ENCODE measurements around the gene MGAM2. TPM values are rescaled to one million over a fixed set of nuclear protein-coding genes. Genes with fewer than 3 reads are reported as not detected.

MGAM2 gene
- total RNA-seq, 2 experiments from 2014 or later: not detected

DNA sequence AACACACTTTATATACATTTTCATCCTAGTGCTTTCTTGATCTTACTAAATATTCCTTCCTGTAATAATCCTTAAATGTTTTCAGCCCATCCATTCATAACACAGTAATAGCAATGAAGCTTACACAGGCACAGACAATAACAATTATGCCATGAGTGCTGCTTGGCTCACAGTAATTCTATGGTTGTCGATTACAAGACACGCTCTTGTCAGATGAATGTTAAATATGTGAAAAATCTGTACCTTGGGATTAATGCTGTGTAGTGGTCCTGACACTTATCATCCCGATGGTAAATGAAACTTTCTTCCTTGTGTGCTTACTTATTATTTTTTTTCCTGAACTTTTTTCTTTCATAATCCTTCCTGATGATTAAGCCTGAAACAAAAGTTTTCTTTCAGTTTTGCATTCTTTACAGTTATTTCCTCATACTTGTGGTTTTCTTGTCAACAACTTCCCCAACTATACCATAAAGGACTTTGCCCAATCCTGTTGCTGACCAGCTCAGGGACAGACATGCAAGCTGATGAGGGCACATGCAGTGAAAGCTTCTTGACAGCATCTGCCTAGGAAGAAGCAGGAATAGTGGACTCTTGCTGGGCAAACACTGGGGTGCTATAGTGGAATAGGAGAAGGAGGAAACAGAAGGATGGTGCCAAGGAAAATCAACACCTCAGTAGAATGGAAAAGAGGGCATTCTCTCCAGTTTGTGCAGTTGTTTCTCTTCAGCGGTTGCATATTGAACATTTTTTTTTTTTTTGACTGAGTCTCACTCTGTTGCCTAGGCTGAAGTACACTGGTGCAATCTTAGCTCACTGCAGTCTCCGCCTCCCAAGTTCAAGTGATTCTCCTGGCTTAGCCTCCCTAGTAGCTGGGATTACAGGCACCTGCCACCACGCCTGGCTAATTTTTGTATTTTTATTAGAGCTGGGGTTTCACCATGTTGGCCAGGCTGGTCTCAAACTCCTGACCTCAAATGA is 6.7 kb upstream of the MGAM2 start:
- Mint-ChIP-seq H3K4me3 (no peak overlapping the region), H3K27me3 (no peaks in the 10 kb centered on the region), H3K27ac (no peak overlapping the region), H3K4me1 (no peaks in the 10 kb centered on the region), H3K36me3 (no peaks in the 10 kb centered on the region), H3K9me3 (no peaks in the 10 kb centered on the region)
- DNase-seq: no peak

GRCh38 chr7:142108728-142109505 is 2.6 kb upstream of the MGAM2 start:
- no peak overlapping the region for H3K4me3 Mint-ChIP-seq
- no peaks in the 10 kb centered on the region for H3K9me3 Mint-ChIP-seq
- peaks cover 7% of the 10 kb centered on the region for H3K27me3 Mint-ChIP-seq

GRCh38 chr7:142110098-142110497 is 1.4 kb upstream of the MGAM2 start:
- no peak for DNase-seq
- peaks cover 7% of the 10 kb centered on the region for H3K27me3 Mint-ChIP-seq
- no peak overlapping the region for H3K27ac Mint-ChIP-seq
- H3K4me1 Mint-ChIP-seq: no peaks in the 10 kb centered on the region
- H3K36me3 Mint-ChIP-seq: no peaks in the 10 kb centered on the region
- H3K9me3 Mint-ChIP-seq: no peaks in the 10 kb centered on the region
- H3K4me3 Mint-ChIP-seq: no peak overlapping the region

More at GRCh38 chr7:142108728-142109505, 2.6 kb upstream of the MGAM2 start:
- Mint-ChIP-seq H3K4me1 (no peaks in the 10 kb centered on the region), H3K27ac (no peak overlapping the region), H3K36me3 (no peaks in the 10 kb centered on the region)
- no peak for DNase-seq

GRCh38 chr7:142110638-142111037 is 880 bp upstream of the MGAM2 start:
- Mint-ChIP-seq H3K27ac (no peak overlapping the region), H3K27me3 (peaks cover 7% of the 10 kb centered on the region), H3K4me1 (no peaks in the 10 kb centered on the region), H3K4me3 (no peak overlapping the region), H3K36me3 (no peaks in the 10 kb centered on the region), H3K9me3 (no peaks in the 10 kb centered on the region)
- no peak for DNase-seq

GRCh38 chr7:142112086-142112485 is 568 bp downstream of the MGAM2 start:
- DNase-seq: no peak
- Mint-ChIP-seq H3K27me3 (peaks cover 7% of the 10 kb centered on the region), H3K36me3 (no peaks in the 10 kb centered on the region), H3K4me1 (no peaks in the 10 kb centered on the region), H3K9me3 (no peaks in the 10 kb centered on the region), H3K27ac (no peak overlapping the region), H3K4me3 (no peak overlapping the region)

- H3K27ac Mint-ChIP-seq: no peak overlapping the region
- H3K4me3 Mint-ChIP-seq: no peak overlapping the region
- no peaks in the 10 kb centered on the region for H3K36me3 Mint-ChIP-seq
- H3K27me3 Mint-ChIP-seq: peaks cover 7% of the 10 kb centered on the region
- H3K4me1 Mint-ChIP-seq: no peaks in the 10 kb centered on the region
- DNase-seq: no peak
- no peaks in the 10 kb centered on the region for H3K9me3 Mint-ChIP-seq
These were observed 2.7 kb downstream of the MGAM2 start for GRCh38 chr7:142114207-142114606.

GRCh38 chr7:142120524-142120923 is 9.0 kb downstream of the MGAM2 start:
- H3K27ac Mint-ChIP-seq: no peak overlapping the region
- no peak overlapping the region for H3K4me3 Mint-ChIP-seq
- H3K9me3 Mint-ChIP-seq: no peaks in the 10 kb centered on the region
- H3K4me1 Mint-ChIP-seq: no peaks in the 10 kb centered on the region
- H3K36me3 Mint-ChIP-seq: no peaks in the 10 kb centered on the region
- DNase-seq: no peak
- H3K27me3 Mint-ChIP-seq: peaks cover 4% of the 10 kb centered on the region

- Mint-ChIP-seq H3K36me3 (no peaks in the 10 kb centered on the region), H3K27ac (no peak overlapping the region), H3K9me3 (no peaks in the 10 kb centered on the region), H3K27me3 (peaks cover 4% of the 10 kb centered on the region), H3K4me1 (no peaks in the 10 kb centered on the region), H3K4me3 (no peak overlapping the region)
- DNase-seq: no peak
These were observed 11.7 kb downstream of the MGAM2 start for GRCh38 chr7:142123184-142123583.

- Mint-ChIP-seq H3K4me3 (no peak overlapping the region), H3K4me1 (no peaks in the 10 kb centered on the region), H3K27me3 (peaks cover 4% of the 10 kb centered on the region), H3K9me3 (no peaks in the 10 kb centered on the region), H3K36me3 (no peaks in the 10 kb centered on the region), H3K27ac (no peak overlapping the region)
- no peak for DNase-seq
These were observed 13.9 kb downstream of the MGAM2 start for GRCh38 chr7:142125256-142125955.

DNA sequence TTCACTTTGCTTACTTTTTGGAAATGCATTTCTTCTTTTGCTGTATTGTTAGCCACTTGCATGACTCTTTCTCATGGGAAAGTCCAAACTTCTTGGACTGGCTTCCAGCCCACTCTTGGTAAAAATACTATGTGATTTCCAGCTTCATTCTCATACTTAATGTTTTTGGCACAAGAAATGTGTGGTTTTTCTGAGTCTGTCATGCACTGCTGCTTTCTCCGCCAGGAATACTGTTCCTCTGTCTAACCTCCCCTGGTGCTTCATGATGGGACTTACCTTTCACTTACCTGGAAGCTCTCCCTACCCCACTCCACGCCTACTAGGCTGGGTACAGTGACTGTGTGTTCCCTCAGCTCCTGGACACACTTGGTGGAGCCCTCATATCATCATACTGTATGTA is 18.7 kb downstream of the MGAM2 start:
- Mint-ChIP-seq H3K27ac (no peak overlapping the region), H3K4me3 (no peak overlapping the region), H3K36me3 (no peaks in the 10 kb centered on the region), H3K27me3 (no peaks in the 10 kb centered on the region), H3K9me3 (no peaks in the 10 kb centered on the region), H3K4me1 (no peaks in the 10 kb centered on the region)
- no peak for DNase-seq

DNA sequence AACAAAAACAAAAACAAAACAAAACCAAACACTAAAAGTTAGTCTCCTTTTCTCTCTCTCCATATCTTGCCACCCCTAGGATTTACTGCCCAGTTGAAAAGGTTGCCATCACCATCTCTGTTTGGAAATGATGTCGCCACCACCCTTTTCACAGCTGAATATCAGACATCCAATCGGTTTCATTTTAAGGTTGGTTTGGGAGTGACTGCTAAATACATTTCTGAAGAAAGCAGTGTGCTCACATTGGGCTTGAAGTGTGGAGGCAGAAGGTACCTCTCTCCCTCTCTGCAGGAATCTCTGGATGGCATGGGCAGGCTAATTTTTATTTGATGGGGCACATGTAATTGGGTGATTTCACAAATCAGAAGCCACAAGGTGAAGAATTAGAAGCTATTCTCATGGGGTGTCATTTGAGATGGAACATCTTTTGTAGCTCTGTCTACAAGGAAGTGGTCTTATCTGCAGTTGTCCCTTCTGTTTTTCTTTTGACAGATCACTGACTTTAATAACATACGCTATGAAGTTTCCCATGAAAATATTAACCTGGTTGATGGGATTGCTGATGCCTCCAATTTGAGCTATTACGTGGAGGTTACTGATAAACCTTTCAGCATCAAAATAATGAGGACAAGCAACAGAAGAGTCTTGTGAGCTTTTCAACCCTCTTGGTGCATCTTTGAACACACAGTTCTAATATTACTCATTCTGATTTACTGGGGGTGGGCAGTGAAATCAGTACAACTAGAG is 20.1 kb downstream of the MGAM2 start:
- H3K27ac Mint-ChIP-seq: no peak overlapping the region
- no peaks in the 10 kb centered on the region for H3K36me3 Mint-ChIP-seq
- no peak overlapping the region for H3K4me3 Mint-ChIP-seq
- no peak for DNase-seq
- peaks cover 2% of the 10 kb centered on the region for H3K4me1 Mint-ChIP-seq
- H3K27me3 Mint-ChIP-seq: no peaks in the 10 kb centered on the region
- H3K9me3 Mint-ChIP-seq: no peaks in the 10 kb centered on the region

DNA sequence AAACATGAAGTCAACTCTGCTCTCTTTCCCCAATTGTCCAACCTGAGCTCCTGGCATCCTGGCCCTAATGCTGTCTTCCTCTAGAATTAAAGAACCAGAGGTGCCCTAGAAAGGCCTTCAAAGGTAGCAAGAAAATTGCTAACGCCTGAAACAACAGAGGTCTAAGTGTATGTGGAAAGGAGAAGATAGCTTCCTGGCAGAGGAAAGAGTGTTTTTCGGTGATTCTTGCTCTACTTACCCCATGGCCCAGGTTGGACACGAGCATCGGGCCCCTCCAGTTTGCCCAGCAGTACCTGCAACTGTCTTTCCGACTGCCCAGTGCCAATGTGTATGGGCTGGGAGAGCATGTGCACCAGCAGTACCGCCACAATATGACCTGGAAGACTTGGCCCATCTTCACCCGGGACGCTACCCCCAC is 22.2 kb downstream of the MGAM2 start:
- H3K9me3 Mint-ChIP-seq: no peaks in the 10 kb centered on the region
- peaks cover 2% of the 10 kb centered on the region for H3K4me1 Mint-ChIP-seq
- no peaks in the 10 kb centered on the region for H3K27me3 Mint-ChIP-seq
- no peaks in the 10 kb centered on the region for H3K36me3 Mint-ChIP-seq
- no peak overlapping the region for H3K4me3 Mint-ChIP-seq
- no peak for DNase-seq
- no peak overlapping the region for H3K27ac Mint-ChIP-seq

GRCh38 chr7:142134909-142135308 is 23.4 kb downstream of the MGAM2 start:
- Mint-ChIP-seq H3K27ac (no peak overlapping the region), H3K4me3 (no peak overlapping the region), H3K9me3 (no peaks in the 10 kb centered on the region), H3K27me3 (no peaks in the 10 kb centered on the region), H3K36me3 (no peaks in the 10 kb centered on the region), H3K4me1 (peaks cover 2% of the 10 kb centered on the region)
- DNase-seq: no peak

GRCh38 chr7:142138996-142139395 is 27.5 kb downstream of the MGAM2 start:
- Mint-ChIP-seq H3K4me1 (peaks cover 2% of the 10 kb centered on the region), H3K4me3 (no peak overlapping the region), H3K27ac (no peak overlapping the region), H3K36me3 (no peaks in the 10 kb centered on the region), H3K9me3 (no peaks in the 10 kb centered on the region), H3K27me3 (no peaks in the 10 kb centered on the region)
- no peak for DNase-seq

Measured in activated naive CD8-positive, alpha-beta T cell treated with anti-CD3 and anti-CD28 coated beads for 36 hours (primary cell).